SK-N-DZ (cell line): ENCODE measurements around the gene CORO2A.

Experiments
- DNase-seq: peaks from one replicate; pipeline ENCODE4 v3.0.0-alpha.2; 2015; ENCODE audit warnings: low spot score

The CORO2A gene

GRCh38 chr9:98219794-98220370, 27.4 kb upstream of the CORO2A start:
- no peak for DNase-seq

GRCh38 chr9:98219364-98219716, 26.9 kb upstream of the CORO2A start:
- no peak for DNase-seq

GRCh38 chr9:98218562-98219363, 26.3 kb upstream of the CORO2A start:
- no peak for DNase-seq

- DNase-seq, result no peak
Measured at GRCh38 chr9:98217255-98217654, 24.8 kb upstream of the CORO2A start.

- no peak for DNase-seq
Measured at GRCh38 chr9:98216391-98216790, 24.0 kb upstream of the CORO2A start.

- DNase-seq, result peak; percentile 25
Measured at GRCh38 chr9:98215821-98216220, 23.4 kb upstream of the CORO2A start.

GRCh38 chr9:98215271-98215670, 22.8 kb upstream of the CORO2A start:
- no peak for DNase-seq

- no peak for DNase-seq
Measured at GRCh38 chr9:98214811-98215210, 22.4 kb upstream of the CORO2A start.

GRCh38 chr9:98211260-98211659, 18.8 kb upstream of the CORO2A start:
- DNase-seq, result no peak

GRCh38 chr9:98210435-98210834, 18.0 kb upstream of the CORO2A start:
- no peak for DNase-seq

GRCh38 chr9:98209530-98209929, 17.1 kb upstream of the CORO2A start:
- no peak for DNase-seq

- DNase-seq, result no peak
Measured at GRCh38 chr9:98208635-98209034, 16.2 kb upstream of the CORO2A start.

- DNase-seq, result no peak
Measured at GRCh38 chr9:98207606-98208005, 15.2 kb upstream of the CORO2A start.

- no peak for DNase-seq
Measured at GRCh38 chr9:98206754-98207153, 14.3 kb upstream of the CORO2A start.

GRCh38 chr9:98204692-98205091, 12.3 kb upstream of the CORO2A start:
- DNase-seq, result no peak

- DNase-seq, result no peak
Measured at GRCh38 chr9:98203153-98203552, 10.7 kb upstream of the CORO2A start.

- no peak for DNase-seq
Measured at GRCh38 chr9:98202252-98202651, 9.8 kb upstream of the CORO2A start.

GRCh38 chr9:98201749-98202148, 9.3 kb upstream of the CORO2A start:
- DNase-seq, result no peak

GRCh38 chr9:98201102-98201501, 8.7 kb upstream of the CORO2A start:
- no peak for DNase-seq

- DNase-seq, result no peak
Measured at GRCh38 chr9:98199388-98200033, 7.1 kb upstream of the CORO2A start.

- no peak for DNase-seq
Measured at GRCh38 chr9:98195671-98196070, 3.2 kb upstream of the CORO2A start.

- DNase-seq, result no peak
Measured at GRCh38 chr9:98193336-98193944, 1.0 kb upstream of the CORO2A start.
